Right hindlimb (tissue), 1 donor: Measurements from ENCODE around the gene STOX2.
"Not testable (repeated sequence)": the region's sequence is repeated elsewhere in the genome, so short reads cannot be mapped to it uniquely, and the experiment has no call there.

Source experiments
- DNase-seq: peaks from one replicate; pipeline ENCODE4 v3.0.0-alpha.2; 2018

Gene STOX2

GRCh38 chr4:184028561-184029374, 123.7 kb downstream of the STOX2 start:
- no peak for DNase-seq

- DNase-seq: no peak
These were observed 124.9 kb downstream of the STOX2 start for GRCh38 chr4:184030036-184030435.

GRCh38 chr4:184030764-184031163, 125.7 kb downstream of the STOX2 start:
- no peak for DNase-seq

GRCh38 chr4:184032091-184032490, 127.0 kb downstream of the STOX2 start:
- no peak for DNase-seq

- DNase-seq: peak; percentile 41
These were observed 134.9 kb downstream of the STOX2 start for GRCh38 chr4:184039963-184040383.

- no peak for DNase-seq
These were observed 136.0 kb downstream of the STOX2 start for GRCh38 chr4:184041156-184041555.

- no peak for DNase-seq
These were observed 141.0 kb downstream of the STOX2 start for GRCh38 chr4:184046148-184046547.

GRCh38 chr4:184051262-184051661, 146.2 kb downstream of the STOX2 start:
- not testable (repeated sequence) for DNase-seq

GRCh38 chr4:184052616-184053015, 147.5 kb downstream of the STOX2 start:
- DNase-seq: no peak

- DNase-seq: no peak
These were observed 148.3 kb downstream of the STOX2 start for GRCh38 chr4:184053434-184053833.

GRCh38 chr4:184056877-184057276, 151.8 kb downstream of the STOX2 start:
- DNase-seq: no peak

GRCh38 chr4:184058026-184058425, 152.9 kb downstream of the STOX2 start:
- DNase-seq: no peak

GRCh38 chr4:184059099-184059498, 154.0 kb downstream of the STOX2 start:
- no peak for DNase-seq

GRCh38 chr4:184061582-184061981, 156.5 kb downstream of the STOX2 start:
- no peak for DNase-seq

GRCh38 chr4:184062769-184063168, 157.7 kb downstream of the STOX2 start:
- DNase-seq: no peak

- DNase-seq: no peak
These were observed 159.8 kb downstream of the STOX2 start for GRCh38 chr4:184064877-184065276.

GRCh38 chr4:184066584-184067300, 161.6 kb downstream of the STOX2 start:
- DNase-seq: no peak

GRCh38 chr4:184067931-184068554, 162.9 kb downstream of the STOX2 start:
- no peak for DNase-seq
